GM19043 (cell line): ENCODE results near the gene CYP1B1.
"Not testable (repeated sequence)": the region's sequence is repeated elsewhere in the genome, so short reads cannot be mapped to it uniquely, and the experiment has no call there.

Experiments
- ATAC-seq: cut with Tn5 transposase; IDR thresholded peaks from one replicate; pipeline ENCODE4 v1.9.1; 2021; ENCODE audit warnings: low read depth; ENCODE audit not compliant: unreplicated experiment

The CYP1B1 gene

GRCh38 chr2:38075507-38076151 lies at the start of gene CYP1B1:
Gene CYP1B1 (minus strand): TSS chr2:38076151. CDS start chr2:38075388, 763 bp downstream.
- no peak for ATAC-seq

- no peak for ATAC-seq
These were observed 49.1 kb upstream of the CYP1B1 start for GRCh38 chr2:38125007-38125406.

- ATAC-seq, result no peak
These were observed 48.0 kb upstream of the CYP1B1 start for GRCh38 chr2:38123911-38124310.

- no peak for ATAC-seq
These were observed 46.4 kb upstream of the CYP1B1 start for GRCh38 chr2:38122344-38122743.

- no peak for ATAC-seq
These were observed 45.5 kb upstream of the CYP1B1 start for GRCh38 chr2:38121481-38121880.

- no peak for ATAC-seq
These were observed 44.9 kb upstream of the CYP1B1 start for GRCh38 chr2:38120829-38121228.

GRCh38 chr2:38120264-38120592 lies 44.3 kb upstream of the CYP1B1 start:
- ATAC-seq, result no peak

- ATAC-seq, result no peak
These were observed 40.8 kb upstream of the CYP1B1 start for GRCh38 chr2:38116762-38117161.

GRCh38 chr2:38115216-38116032 lies 39.5 kb upstream of the CYP1B1 start:
- peak; percentile 72 for ATAC-seq

GRCh38 chr2:38113981-38114708 lies 38.2 kb upstream of the CYP1B1 start:
- ATAC-seq, result no peak

GRCh38 chr2:38113051-38113450 lies 37.1 kb upstream of the CYP1B1 start:
- ATAC-seq, result no peak

GRCh38 chr2:38111350-38111749 lies 35.4 kb upstream of the CYP1B1 start:
- not testable (repeated sequence) for ATAC-seq

GRCh38 chr2:38109732-38110181 lies 33.8 kb upstream of the CYP1B1 start:
- no peak for ATAC-seq

- no peak for ATAC-seq
These were observed 33.2 kb upstream of the CYP1B1 start for GRCh38 chr2:38108907-38109731.

GRCh38 chr2:38107738-38108410 lies 31.9 kb upstream of the CYP1B1 start:
- ATAC-seq, result no peak

- no peak for ATAC-seq
These were observed 30.6 kb upstream of the CYP1B1 start for GRCh38 chr2:38106405-38107094.

- no peak for ATAC-seq
These were observed 30.0 kb upstream of the CYP1B1 start for GRCh38 chr2:38105922-38106321.

- ATAC-seq, result no peak
These were observed 28.6 kb upstream of the CYP1B1 start for GRCh38 chr2:38104598-38104997.

GRCh38 chr2:38100328-38100727 lies 24.4 kb upstream of the CYP1B1 start:
- ATAC-seq, result no peak
